Activated CD8-positive, alpha-beta memory T cell treated with anti-CD3 and anti-CD28 coated beads, Interleukin-2, amount 50 U/mL, for 1 hour (primary cell): ENCODE measurements around the gene TSC2.
"Not testable (repeated sequence)": the region's sequence is repeated elsewhere in the genome, so short reads cannot be mapped to it uniquely, and the experiment has no call there.

Experiments
- DNase-seq: peaks from one replicate; pipeline ENCODE4 v3.0.0-alpha.2; 2020; ENCODE audit errors: extremely low read depth

TSC2 gene

DNA sequence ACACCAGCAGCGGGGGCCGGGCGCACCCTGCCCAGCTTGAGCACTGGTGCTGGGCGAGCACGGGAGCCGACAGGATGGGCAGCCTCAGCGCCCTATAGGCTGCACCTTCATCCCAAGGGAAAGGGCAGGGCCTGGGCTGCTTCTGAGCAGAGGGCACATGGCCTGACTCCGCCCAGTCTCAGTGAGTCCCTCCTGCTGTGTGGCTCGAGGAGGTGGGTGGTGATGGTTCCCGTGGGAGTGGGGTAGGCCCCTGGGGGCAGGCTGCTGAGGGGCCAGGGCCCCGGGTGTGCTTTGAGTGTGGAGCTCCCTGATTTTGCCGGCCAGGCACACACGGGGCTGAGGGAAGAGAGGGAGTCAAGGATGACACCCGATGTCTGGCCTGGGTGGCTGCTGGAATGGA lies 37.9 kb downstream of the TSC2 start:
- no peak for DNase-seq

DNA sequence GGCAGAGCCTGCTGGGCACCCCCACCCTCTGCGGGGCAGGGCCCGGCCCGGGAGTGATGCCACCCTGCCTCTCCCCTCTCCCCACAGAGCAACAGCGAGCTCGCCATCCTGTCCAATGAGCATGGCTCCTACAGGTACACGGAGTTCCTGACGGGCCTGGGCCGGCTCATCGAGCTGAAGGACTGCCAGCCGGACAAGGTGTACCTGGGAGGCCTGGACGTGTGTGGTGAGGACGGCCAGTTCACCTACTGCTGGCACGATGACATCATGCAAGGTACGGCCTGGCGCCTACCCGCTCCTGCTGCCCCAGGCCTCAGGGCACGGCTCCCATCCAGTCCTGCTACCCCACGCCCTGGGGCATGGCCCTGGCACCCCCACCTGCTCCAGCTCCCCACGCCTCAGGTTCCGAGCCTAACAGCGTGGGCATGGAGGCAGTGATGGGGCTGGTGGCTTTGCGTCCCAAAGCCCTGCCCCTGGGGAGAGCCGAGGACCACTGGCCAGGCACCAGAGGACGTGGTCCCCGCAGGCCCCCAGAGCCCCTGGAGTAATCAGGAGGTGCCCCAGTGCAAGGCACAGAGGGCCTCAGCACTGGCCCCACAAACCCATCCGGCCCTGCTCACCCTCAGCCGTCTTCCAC lies 38.4 kb downstream of the TSC2 start:
- DNase-seq = no peak

DNA sequence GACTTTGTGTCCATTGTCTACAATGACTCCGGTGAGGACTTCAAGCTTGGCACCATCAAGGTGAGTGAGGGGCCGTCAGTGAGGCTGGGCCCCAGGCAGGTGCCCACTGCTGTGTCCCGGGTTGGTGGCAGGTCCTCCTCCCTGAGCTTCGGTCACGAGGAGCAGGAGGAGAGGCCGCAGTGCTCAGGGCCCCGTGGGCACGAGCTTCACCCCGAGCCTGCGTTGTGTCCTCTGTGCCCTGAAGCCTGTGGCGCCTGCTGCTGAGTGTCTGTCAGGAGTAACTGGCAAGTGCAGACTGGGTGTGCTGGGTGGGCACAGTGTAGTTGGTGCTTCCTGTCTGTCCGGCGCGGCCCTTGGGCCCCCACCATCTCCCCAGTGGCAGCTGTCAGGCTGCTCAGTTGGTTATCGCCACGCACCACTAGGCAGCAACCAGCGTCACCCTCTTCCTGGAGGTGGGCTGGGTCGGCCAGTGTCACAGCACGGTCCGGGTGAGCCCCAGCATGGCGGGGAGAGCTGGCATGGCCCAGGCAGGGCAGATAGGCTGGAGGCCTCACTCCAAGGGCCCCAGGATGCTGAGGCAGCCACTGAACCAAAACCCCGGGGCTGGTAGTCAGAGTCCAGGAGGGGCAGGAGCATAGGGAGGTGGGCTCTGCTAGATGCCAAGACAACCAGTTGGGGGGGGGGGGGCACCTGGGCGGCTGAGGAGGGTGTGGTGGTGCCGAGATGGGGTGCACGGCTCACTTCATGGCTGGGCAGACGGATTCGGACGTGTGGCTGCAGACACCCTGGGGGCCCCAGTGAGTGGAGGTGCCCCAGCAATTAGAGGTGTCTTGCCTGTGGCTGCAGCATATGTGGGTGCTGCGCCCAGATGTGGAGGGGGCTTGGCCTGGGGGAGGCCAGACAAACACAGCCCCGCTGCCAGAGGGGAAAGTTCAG lies 39.3 kb downstream of the TSC2 start:
- DNase-seq = no peak

DNA sequence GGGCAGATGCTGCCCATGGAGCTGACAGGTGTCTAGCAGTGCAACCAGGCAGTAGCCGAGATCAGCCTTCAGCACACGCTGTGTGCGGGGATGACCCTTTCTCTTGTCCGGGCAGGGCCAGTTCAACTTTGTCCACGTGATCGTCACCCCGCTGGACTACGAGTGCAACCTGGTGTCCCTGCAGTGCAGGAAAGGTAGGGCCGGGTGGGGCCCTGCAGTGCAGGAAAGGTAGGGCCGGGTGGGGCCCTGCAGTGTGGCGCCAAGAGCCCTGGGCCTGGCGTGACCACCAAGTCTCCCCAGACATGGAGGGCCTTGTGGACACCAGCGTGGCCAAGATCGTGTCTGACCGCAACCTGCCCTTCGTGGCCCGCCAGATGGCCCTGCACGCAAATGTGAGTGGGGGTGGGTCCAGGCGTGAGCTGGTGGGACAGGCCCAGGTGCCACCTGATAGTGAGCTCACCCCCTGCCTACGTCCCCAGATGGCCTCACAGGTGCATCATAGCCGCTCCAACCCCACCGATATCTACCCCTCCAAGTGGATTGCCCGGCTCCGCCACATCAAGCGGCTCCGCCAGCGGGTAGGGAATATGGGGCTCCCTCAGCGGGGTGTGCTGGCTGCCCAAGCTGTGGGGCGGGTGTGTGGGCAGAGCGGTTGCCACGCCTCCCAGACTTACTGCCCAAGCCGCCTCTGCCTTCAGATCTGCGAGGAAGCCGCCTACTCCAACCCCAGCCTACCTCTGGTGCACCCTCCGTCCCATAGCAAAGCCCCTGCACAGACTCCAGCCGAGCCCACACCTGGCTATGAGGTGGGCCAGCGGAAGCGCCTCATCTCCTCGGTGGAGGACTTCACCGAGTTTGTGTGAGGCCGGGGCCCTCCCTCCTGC lies 40.2 kb downstream of the TSC2 start:
- DNase-seq = no peak

DNA sequence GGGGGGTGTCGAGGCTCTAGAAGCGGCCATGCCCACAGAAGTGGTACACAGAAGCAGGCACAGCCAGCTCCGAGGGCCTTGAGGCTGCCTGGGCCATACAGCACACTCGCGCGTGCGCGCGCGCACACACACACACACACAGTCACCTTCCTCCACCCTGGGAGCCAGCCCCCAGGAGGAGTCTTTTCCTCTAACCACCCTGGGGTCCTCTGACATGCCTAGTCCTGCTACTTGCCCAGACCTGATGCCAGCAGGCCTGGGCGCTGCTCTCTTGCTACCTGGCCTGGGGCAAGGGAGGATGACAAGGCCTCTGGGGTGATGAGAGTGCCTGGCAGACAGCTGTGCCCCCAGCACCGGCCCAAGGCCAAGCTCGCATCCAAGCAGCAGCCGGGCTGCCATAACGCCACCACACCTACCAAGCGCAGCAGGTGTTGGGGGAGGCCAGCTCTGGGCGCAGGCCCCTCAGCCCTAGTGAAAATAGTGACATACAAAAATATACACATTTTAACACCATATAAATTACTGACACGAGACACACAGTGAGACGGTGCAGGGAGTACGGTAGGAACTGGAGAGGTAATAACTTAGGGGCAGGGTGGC lies 41.1 kb downstream of the TSC2 start:
- DNase-seq = no peak

DNA sequence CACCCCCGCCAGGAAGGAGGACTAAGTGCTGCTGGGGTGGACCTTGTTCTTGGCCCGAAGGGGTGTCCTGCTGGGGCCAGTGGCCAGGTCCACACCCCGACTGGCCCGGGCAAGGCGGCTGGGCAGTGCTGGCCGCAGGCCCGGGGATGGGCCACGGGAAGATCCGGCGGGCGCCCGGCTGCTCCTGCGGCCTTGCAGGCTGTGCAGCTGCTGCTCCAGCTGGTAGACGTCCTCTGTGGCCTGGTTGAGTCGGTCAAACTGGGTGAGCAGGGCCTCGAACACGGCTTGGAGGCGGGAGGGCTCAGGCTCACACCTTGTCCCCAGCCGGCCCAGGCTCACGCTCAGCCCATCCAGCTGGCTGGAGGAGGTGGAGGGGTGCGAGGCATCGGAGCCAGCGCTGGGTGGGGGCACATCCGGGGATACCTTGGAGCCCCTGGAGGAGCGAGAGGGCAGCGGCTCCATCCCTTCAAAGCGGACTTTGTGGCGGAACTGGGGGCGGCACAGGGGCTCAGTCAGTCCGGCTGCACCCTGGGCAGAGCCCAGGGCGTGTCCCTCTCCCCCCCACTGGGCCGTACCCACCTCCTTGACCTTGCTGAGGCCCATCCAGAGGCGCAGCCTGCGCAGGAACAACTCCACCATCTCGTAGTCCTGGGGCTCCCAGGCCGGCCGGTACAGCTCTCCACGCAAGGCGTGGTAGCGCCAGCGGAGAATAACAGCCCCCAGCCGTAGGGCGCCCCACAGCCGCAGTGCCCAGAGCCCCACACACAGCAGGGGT lies 42.1 kb downstream of the TSC2 start:
- no peak for DNase-seq

DNA sequence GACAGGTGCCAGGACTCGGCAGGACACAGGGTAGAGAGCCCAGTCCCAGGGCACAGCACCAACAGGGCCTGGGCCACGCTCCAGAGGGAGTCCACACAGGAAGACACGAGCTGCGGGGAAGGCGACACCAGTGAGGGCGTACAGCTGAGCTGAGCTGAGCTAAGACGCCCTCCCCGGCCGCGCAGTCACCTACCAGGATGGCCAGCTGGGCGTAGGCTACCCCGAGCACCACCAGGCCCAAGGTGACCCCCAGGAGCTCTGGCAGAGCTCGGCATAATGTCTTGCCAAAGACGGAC lies 42.6 kb downstream of the TSC2 start:
- DNase-seq = no peak

DNA sequence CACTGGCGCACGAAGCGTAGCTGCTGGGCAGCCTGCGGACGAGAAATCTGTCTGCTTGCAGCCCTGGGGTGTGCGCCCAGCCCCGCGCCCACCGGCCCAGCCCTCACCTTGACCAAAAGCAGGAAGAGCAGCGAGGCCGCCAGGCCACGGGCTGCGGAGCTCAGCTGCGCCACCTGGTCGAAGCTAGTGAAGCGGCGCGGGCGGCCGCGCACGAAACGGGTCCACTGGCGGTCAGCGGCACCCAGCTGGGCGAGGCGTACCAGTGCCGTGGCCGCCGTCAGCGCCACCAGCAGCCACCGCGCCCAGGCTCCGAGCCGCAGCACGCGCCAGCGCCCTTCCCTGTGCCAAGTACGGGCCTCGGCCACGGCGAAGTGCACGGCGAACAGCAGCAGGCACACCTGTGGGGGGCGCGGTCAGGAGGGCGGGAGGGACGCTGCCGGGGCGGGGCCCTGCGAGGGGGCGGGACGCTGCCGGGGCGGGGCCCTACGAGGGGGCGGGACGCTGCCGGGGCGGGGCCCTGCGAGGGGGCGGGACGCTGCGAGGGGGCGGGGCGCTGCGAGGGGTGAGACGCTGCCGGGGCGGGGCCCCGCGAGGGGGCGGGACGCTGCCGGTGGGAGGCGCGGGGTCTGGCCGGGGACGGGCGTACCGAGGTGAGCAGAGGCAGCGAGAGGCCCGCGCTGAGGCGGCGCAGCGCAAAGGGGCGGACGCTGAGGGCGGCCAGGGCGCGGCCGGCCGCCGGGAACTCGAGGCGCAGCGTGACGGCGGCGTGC lies 43.2 kb downstream of the TSC2 start:
- DNase-seq = no peak

DNA sequence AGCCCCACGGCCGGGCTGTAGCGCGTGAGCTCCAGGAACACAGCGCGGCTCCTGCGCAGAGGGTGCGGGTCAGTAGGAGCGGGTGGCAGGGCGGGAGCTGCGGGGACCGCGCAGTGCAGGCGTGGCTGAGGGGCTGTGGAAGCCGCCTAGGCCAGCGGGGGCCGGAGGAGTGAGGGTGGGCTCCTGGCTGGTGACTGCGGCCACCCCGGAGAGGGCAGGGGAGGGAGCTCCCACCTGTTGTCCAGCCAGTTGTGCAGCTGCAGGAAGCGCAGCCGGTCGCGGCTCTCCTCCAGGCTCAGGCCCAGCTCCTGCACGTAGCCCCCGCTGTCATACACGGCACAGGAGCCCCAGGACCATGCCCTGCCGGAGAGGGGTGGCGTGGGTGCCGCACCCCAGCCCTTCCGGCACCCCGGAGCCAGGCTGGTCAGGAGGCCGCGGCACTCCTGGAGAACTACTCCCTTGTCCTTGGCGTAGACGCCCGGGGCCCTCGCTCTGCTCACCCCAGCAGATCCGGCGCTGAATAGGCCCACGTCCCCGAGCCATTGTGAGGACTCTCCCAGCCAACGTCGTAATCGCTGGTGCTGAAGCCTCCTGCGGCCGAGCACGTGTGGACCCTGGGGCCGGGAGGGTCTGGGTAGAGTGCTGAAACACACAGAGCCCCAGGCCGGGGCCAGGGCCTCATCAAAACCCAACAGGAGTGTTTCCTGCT lies 43.9 kb downstream of the TSC2 start:
- DNase-seq = no peak

DNA sequence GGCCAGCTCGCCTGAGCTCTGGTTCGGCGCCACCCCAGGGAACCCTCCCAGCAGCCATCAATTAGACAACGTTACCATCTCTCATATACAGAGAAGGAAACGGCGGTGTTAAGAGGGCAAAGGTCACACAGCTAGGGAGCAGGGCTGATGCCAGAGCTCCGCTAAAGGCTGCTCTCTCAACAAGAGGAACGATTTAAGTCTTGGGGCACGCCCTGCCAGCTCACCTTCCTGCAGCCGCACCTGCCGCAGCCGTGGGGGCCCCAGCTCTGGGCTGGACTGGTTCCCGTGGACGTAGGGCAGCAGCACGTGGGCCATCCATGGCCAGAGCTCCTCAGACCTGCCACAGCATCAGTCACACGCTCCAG lies 44.5 kb downstream of the TSC2 start:
- DNase-seq = no peak

DNA sequence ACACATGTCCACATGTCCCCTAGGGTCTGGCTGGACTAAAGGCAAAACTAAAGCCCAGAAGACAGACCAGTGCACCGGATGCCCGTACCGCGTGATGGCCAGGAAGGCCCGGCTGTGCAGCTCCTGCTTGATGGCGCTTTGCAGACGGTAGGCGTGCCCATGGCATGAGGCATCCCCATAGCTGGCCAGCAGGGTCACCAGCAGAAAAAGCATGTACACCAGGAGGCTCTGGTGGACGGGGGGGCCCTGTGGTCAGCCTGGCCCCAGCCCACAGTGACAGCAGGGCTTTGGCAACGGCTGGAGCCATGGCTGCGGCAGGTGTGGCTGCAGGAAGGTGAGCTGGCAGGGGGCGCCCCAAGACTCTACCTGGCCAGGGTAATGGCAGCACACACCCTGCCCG lies 45.1 kb downstream of the TSC2 start:
- DNase-seq = no peak

DNA sequence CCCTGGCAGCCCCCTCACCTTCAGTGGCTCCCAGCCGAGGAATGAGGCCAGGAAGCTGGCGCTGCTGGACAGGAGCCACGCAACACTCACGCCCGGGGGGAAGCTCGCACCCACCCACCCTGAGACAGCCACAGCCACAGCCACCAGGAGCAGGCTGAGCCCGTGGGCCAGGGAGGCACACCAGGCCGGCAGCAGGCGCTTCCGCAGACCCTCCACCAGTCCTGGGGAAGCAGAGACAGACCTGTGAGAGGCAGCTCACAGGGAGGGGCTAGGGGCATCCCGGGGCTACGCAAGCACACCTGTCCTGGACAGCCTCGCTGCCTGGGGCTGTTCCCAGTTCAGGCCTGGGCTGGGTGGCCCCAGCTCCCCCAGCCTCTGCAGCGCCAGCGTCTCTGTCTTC lies 46.0 kb downstream of the TSC2 start:
- no peak for DNase-seq

DNA sequence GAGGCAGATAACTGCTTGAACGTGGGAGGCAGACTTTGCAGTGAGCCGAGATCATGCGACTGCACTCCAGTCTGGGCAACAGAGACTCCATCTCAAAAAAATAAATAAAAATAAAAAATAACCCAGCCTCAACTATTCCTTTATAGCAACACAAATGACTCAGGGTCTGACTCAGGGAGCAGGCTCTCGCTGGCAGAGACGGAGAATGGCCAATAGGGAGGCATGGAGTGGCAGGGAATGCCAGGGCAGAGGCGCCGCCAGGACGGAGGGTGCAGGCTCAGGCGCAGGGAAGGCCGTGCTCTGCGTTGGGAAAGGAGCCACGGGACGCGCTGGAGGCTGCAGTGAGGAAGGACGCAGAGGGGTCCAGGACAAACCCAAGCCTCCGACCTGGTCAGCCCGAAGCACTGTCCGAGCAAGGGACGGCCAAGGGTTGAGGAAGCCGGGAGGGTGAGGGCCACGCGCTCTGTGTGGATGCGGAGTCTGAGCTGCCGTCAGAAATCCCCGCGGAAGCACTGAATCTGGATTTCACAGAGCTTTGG lies 47.6 kb downstream of the TSC2 start:
- no peak for DNase-seq

DNA sequence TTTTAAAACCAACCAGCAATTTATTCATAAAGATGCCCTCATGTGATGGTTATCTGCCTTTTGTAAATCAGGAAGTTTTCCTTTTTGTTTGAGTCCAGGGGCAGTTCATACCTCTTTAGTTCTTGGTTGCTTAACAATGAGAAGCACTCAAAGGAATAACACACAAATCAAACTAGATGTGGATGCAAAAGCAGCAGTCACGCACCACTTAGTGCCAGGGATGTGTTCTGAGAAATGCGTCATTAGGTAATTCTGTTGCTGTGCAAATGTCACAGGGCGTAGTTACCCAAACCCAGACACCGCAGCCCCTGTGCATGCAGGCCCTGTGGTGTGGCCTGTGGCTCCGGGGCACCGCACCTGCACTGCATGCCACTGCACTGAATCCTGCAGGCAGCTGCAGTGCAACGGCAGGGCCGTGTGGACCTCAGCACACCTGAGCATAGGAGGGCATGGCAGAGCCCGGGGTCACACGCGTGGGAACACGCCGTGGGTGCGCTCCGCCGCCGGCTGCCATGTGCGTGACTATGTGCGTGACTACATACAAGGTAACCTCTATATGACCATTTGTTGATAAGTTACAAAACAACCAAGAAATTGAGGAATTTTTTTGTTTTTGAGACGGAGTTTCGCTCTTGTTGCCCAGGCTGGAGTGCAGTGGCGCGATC lies 48.3 kb downstream of the TSC2 start:
- DNase-seq = no peak

DNA sequence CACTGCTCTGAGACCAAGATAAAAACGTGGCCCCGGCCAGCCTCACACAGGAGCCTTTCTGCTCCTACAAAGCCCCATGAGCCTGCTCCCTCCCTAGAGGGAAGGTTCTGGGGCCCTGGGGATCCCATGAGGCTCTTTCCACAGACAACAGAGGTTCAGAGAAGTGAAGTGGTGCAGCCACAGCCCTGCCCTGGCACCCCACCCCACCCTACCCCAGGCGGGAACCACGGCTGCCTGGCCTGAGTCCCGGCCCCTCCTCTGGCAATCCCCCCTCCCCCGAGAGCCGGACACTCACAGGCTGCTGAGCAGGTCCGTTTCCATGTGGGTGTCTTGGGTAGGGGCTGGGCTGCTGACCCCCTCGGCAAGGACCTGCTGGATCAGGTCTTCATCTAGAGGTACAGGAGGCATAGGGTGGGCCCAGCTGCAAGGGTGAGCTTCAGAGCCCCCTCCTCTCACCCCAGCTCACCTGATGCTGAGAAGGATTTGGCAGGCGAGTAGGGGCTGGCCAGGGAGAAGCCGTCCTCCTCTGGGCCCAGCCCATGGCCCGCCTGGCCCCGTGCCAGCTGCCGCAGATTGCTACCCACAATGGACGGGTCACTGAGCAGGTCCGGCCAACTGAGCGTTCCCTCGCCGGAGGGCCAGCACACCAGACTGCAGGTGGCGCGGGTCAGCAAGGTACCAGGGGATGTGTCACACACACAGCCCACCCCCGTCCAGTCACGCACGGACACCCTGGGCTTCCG lies 49.2 kb downstream of the TSC2 start:
- no peak for DNase-seq

DNA sequence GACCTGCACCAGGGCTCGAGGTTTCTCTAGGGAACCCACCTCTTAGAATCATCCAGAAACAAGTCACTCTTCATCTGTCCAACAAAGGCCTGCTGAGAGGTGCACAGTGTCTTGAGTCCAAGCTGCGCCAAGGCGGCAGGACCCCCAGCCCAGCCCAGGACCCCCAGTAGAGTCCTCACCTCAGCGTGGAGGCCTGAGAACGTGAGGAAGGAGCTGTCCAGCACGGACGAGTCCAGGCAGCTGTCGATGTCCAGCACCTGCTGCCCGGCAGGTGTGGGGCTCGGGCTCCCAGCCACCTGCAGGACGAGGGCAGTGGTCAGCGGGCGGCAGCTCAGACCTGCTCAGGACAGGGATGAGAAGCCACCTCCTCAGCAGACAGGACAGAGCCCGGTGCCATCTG lies 49.9 kb downstream of the TSC2 start:
- DNase-seq = not testable (repeated sequence)

DNA sequence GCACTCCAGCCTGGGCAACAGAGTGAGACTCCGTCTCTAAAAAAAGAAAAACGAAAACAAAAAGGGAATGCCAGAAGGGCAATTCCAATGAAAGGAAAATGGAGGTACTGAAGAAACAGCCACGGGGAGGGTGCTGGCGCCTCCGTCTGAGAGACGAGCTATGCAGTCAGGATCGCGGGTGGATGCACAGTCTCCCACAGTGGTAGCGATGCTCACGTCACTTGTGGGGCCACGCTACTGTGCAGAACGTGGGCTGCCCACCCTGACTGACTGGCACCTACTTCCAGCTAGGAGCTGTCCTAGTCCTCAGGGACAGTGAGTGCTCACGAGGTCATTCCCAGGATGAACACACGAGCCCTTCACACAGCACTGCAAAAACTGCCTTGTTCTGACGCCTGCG lies 53.8 kb downstream of the TSC2 start:
- DNase-seq = not testable (repeated sequence)

DNA sequence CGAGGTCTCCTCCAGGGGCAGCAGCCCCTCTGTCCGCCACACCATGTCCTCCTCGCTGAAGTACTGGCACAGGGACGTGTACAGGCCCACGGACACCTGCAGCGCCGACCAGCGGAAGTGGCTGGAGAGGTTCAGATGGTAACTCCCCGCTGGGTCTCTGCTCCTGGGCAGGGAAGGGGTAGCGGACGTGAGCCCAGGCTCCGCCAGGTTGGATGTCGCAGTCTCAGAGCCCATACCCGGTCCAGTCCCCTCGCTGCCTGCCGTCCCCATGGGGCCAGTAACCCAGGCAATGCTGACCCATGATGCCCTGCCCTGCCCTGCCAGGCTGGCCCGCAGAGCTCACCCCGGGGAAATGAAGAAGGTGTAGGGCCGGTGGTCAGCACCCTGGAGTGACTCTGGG lies 54.7 kb downstream of the TSC2 start:
- DNase-seq = no peak
